Neural cell (in vitro differentiated cells): ENCODE data around the gene FCAR. TPM values are rescaled to one million over a fixed set of nuclear protein-coding genes. Genes with fewer than 3 reads are reported as not detected.

Source experiments
- H2AFZ ChIP-seq: fragments of 200-600, 300-800 bp; sonication (generic), shearing (Covaris generic); 2 replicates; pipeline ENCODE4 v1.6.0; 2014; ENCODE audit warnings: low read depth, mild to moderate bottlenecking, antibody characterized with exemption, low read length, moderate library complexity
- H3F3A ChIP-seq: fragments of 200-600 bp; shearing (Covaris generic); 2 replicates; pipeline ENCODE4 v1.6.1; 2016; ENCODE audit warnings: mild to moderate bottlenecking, moderate library complexity, mixed read lengths, antibody characterized with exemption, low read length; ENCODE audit not compliant: insufficient read depth, poor library complexity, severe bottlenecking
- H3K27ac ChIP-seq: fragments of 200-600, 300-800 bp; sonication (generic), shearing (Covaris generic); 2 replicates; pipeline ENCODE4 v1.5.1; 2014; ENCODE audit warnings: mild to moderate bottlenecking, low read length, moderate library complexity
- H3K27me3 ChIP-seq: fragments of 300-800, 200-600 bp; sonication (generic), shearing (Covaris generic); 2 replicates; pipeline ENCODE4 v1.6.0; 2014; ENCODE audit warnings: mild to moderate bottlenecking, low read depth, low read length, moderate library complexity; ENCODE audit not compliant: insufficient read depth
- H3K36me3 ChIP-seq: fragments of 300-800, 200-600 bp; sonication (generic), shearing (Covaris generic); 2 replicates; pipeline ENCODE4 v1.5.1; 2014; ENCODE audit warnings: mild to moderate bottlenecking, antibody characterized with exemption, low read length, moderate library complexity; ENCODE audit not compliant: insufficient read depth
- H3K4me2 ChIP-seq: fragments of 300-800, 200-600 bp; sonication (generic), shearing (Covaris generic); 2 replicates; pipeline ENCODE4 v1.6.0; 2014; ENCODE audit warnings: mild to moderate bottlenecking, low read length
- H3K4me3 ChIP-seq: fragments of 300-800, 200-600 bp; sonication (generic), shearing (Covaris generic); 2 replicates; pipeline ENCODE4 v1.5.1; 2014; ENCODE audit warnings: mild to moderate bottlenecking, low read length, moderate library complexity
- H3K79me2 ChIP-seq: fragments of 200-600 bp; shearing (Covaris generic); replicated peaks from 2 replicates; pipeline ENCODE4 v1.6.0; 2014; ENCODE audit warnings: mild to moderate bottlenecking, low read length, moderate library complexity; ENCODE audit not compliant: insufficient read depth
- H3K9ac ChIP-seq: fragments of 300-800, 200-600 bp; sonication (generic), shearing (Covaris generic); 2 replicates; pipeline ENCODE4 v1.6.1; 2016; ENCODE audit warnings: mild to moderate bottlenecking, low read length, mixed read lengths
- H3K9me2 ChIP-seq: fragments of 200-600 bp; shearing (Covaris generic); 2 replicates; pipeline ENCODE4 v1.6.1; 2016; ENCODE audit warnings: mild to moderate bottlenecking, low read length, mixed read lengths; ENCODE audit not compliant: insufficient read depth
- H3K9me3 ChIP-seq: fragments of 200-600, 300-800 bp; sonication (generic), shearing (Covaris generic); 2 replicates; pipeline ENCODE4 v1.6.1; 2016; ENCODE audit warnings: mild to moderate bottlenecking, mixed run types, low read length, moderate library complexity, mixed read lengths
- H4K20me1 ChIP-seq: fragments of 200-600 bp; shearing (Covaris generic); 2 replicates; pipeline ENCODE4 v1.6.1; 2016; ENCODE audit warnings: mild to moderate bottlenecking, mixed run types; ENCODE audit not compliant: insufficient read depth
- CTCF ChIP-seq: fragments of 450-650 bp; IDR thresholded peaks from 2 replicates; pipeline ENCODE4 v1.5.1; 2014; ENCODE audit warnings: antibody characterized with exemption, mild to moderate bottlenecking, moderate library complexity; ENCODE audit not compliant: poor library complexity, severe bottlenecking
- EP300 ChIP-seq: fragments of 450-650 bp; conservative IDR thresholded peaks from 2 replicates; pipeline ENCODE4 v1.6.1; 2014; ENCODE audit warnings: antibody characterized with exemption, mild to moderate bottlenecking, moderate library complexity; ENCODE audit not compliant: poor library complexity, severe bottlenecking
- EZH2 ChIP-seq: fragments of 200-600, 300-800 bp; shearing (Covaris generic), sonication (generic); IDR thresholded peaks from 2 replicates; pipeline ENCODE4 v1.6.1; 2014; ENCODE audit warnings: antibody characterized with exemption, low read length, borderline replicate concordance, mild to moderate bottlenecking; ENCODE audit not compliant: insufficient read depth, poor library complexity, severe bottlenecking
- MXI1 ChIP-seq: fragments of 450-650 bp; conservative IDR thresholded peaks from 2 replicates; pipeline ENCODE4 v1.6.1; 2014; ENCODE audit warnings: antibody characterized with exemption, mild to moderate bottlenecking; ENCODE audit not compliant: poor library complexity, severe bottlenecking
- POLR2AphosphoS5 ChIP-seq: IDR thresholded peaks from 2 replicates; pipeline ENCODE4 v1.6.1; 2012
- RAD21 ChIP-seq: fragments of 450-650 bp; conservative IDR thresholded peaks from 2 replicates; pipeline ENCODE4 v1.6.1; 2014; ENCODE audit warnings: antibody characterized with exemption, mild to moderate bottlenecking, moderate library complexity
- REST ChIP-seq: IDR thresholded peaks from 2 replicates; pipeline ENCODE4 v1.6.1; 2012; ENCODE audit warnings: borderline replicate concordance
- SMC3 ChIP-seq: fragments of 450-650 bp; conservative IDR thresholded peaks from 2 replicates; pipeline ENCODE4 v1.6.1; 2014; ENCODE audit warnings: antibody characterized with exemption, mild to moderate bottlenecking, moderate library complexity; ENCODE audit not compliant: poor library complexity
- TAF1 ChIP-seq: IDR thresholded peaks from 2 replicates; pipeline ENCODE4 v1.6.1; 2012; ENCODE audit warnings: low read depth
- polyA plus RNA-seq: library from polyadenylated mRNA; depleted of rRNA; stranded (reverse); fragments of >200 nt; gene quantifications from 2 replicates; pipeline ENCODE4 v1.2.3, GENCODE V29; 2014

Gene FCAR
- polyA plus RNA-seq, 1 donor from 2014 or later: not detected

GRCh38 chr19:54888239-54888638, 14.2 kb downstream of the FCAR start:
- Histone ChIP-seq H3K4me3 (no peak overlapping the region), H3K9me3 (no peaks in the 10 kb centered on the region), H3K36me3 (no peaks in the 10 kb centered on the region), H3K9ac (no peak overlapping the region), H3F3A (no peaks in the 10 kb centered on the region), H2AFZ (no peak overlapping the region), H3K9me2 (no peaks in the 10 kb centered on the region), H3K27me3 (no peaks in the 10 kb centered on the region), H4K20me1 (no peaks in the 10 kb centered on the region), H3K79me2 (no peaks in the 10 kb centered on the region), H3K4me2 (no peak overlapping the region), H3K27ac (no peak overlapping the region)
- TF ChIP-seq TAF1: no peak
- no peak for TF ChIP-seq EP300
- no peak for TF ChIP-seq CTCF
- no peak for TF ChIP-seq EZH2
- no peak for TF ChIP-seq SMC3
- no peak for TF ChIP-seq REST

- Histone ChIP-seq H3F3A (no peaks in the 10 kb centered on the region), H3K27ac (no peak overlapping the region), H3K4me2 (no peak overlapping the region), H3K79me2 (no peaks in the 10 kb centered on the region), H4K20me1 (no peaks in the 10 kb centered on the region), H3K4me3 (no peak overlapping the region), H3K36me3 (no peaks in the 10 kb centered on the region), H3K9me2 (no peaks in the 10 kb centered on the region), H3K9ac (no peak overlapping the region), H2AFZ (no peak overlapping the region), H3K9me3 (no peaks in the 10 kb centered on the region), H3K27me3 (no peaks in the 10 kb centered on the region)
- no peak for TF ChIP-seq EZH2
- no peak for TF ChIP-seq MXI1
- no peak for TF ChIP-seq POLR2AphosphoS5
- TF ChIP-seq RAD21: no peak
- TF ChIP-seq CTCF: no peak
- no peak for TF ChIP-seq EP300
- no peak for TF ChIP-seq REST
- no peak for TF ChIP-seq TAF1
- no peak for TF ChIP-seq SMC3
Measured at GRCh38 chr19:54889566-54889965, 15.5 kb downstream of the FCAR start.
